OCI-LY7 (cell line): ENCODE measurements around the gene LCP1. TPM values are rescaled to one million over a fixed set of nuclear protein-coding genes. Genes with fewer than 3 reads are reported as not detected.
"Not testable (repeated sequence)": the region's sequence is repeated elsewhere in the genome, so short reads cannot be mapped to it uniquely, and the experiment has no call there.

Experiments used
- Bru-seq: library from RNA; stranded (reverse); fragments of 400-500 nt; gene quantifications from one replicate; lab custom pipeline; 2021; lab: Mats Ljungman, UMichigan
- BruChase-seq, 2 experiments: library from RNA; stranded (reverse); fragments of 400-500 nt; gene quantifications; one replicate each; lab custom pipeline; 2021; lab: Mats Ljungman, UMichigan
- BruUV-seq: library from RNA; stranded (reverse); fragments of 400-500 nt; replicated peaks from 2 replicates; lab custom pipeline; 2021; lab: Mats Ljungman, UMichigan
- CTCF ChIA-PET: fragments of 300-600 bp; sonication (Branson Sonifier 250); formaldehyde crosslinking; loops from one replicate; lab custom pipeline; 2022; ENCODE audit warnings: antibody characterized with exemption; ENCODE audit not compliant: unreplicated experiment; lab: Charles Lee
- POLR2A ChIA-PET: fragments of 300-600 bp; sonication (Branson Sonifier 250); formaldehyde crosslinking; loops from one replicate; lab custom pipeline; 2022; ENCODE audit warnings: antibody characterized with exemption; lab: Charles Lee
- DNase-seq: peaks from one replicate; pipeline ENCODE4 v3.0.0-alpha.2; 2015; ENCODE audit warnings: low spot score
- H2AFZ ChIP-seq: fragments of 200-600 bp; sonication (generic), shearing (Covaris generic); 2 replicates; pipeline ENCODE4 v1.6.1; 2014; ENCODE audit warnings: mild to moderate bottlenecking, antibody characterized with exemption, low read length, moderate library complexity
- H3K27ac ChIP-seq: fragments of 200-600 bp; sonication (generic); 2 replicates; pipeline ENCODE4 v1.5.1; 2014; ENCODE audit warnings: mixed run types, low read depth, mild to moderate bottlenecking, moderate library complexity, low read length, inconsistent platforms; ENCODE audit not compliant: poor library complexity, severe bottlenecking
- H3K36me3 ChIP-seq: fragments of 200-600 bp; sonication (generic); 2 replicates; pipeline ENCODE4 v1.6.1; 2014; ENCODE audit warnings: mild to moderate bottlenecking, antibody characterized with exemption, low read length, moderate library complexity, mixed read lengths; ENCODE audit not compliant: insufficient read depth
- H3K4me1 ChIP-seq: fragments of 200-600 bp; sonication (generic); 2 replicates; pipeline ENCODE4 v1.5.1; 2014; ENCODE audit warnings: mild to moderate bottlenecking, low read length; ENCODE audit not compliant: insufficient read depth, poor library complexity, severe bottlenecking
- H3K4me2 ChIP-seq: fragments of 200-600 bp; sonication (generic); 2 replicates; pipeline ENCODE4 v1.6.1; 2014; ENCODE audit warnings: mild to moderate bottlenecking, low read length
- H3K4me3 ChIP-seq: fragments of 200-600 bp; sonication (generic); 2 replicates; pipeline ENCODE4 v1.5.1; 2014; ENCODE audit warnings: mild to moderate bottlenecking, low read depth, low read length; ENCODE audit not compliant: poor library complexity, severe bottlenecking
- H3K79me2 ChIP-seq: fragments of 200-600 bp; sonication (generic); 2 replicates; pipeline ENCODE4 v1.6.1; 2016; ENCODE audit warnings: low read depth, mild to moderate bottlenecking, low read length, moderate library complexity, mixed read lengths; ENCODE audit not compliant: insufficient read depth
- H3K9me2 ChIP-seq: fragments of 200-600 bp; sonication (generic); 2 replicates; pipeline ENCODE4 v1.6.1; 2016; ENCODE audit warnings: mild to moderate bottlenecking, low read length, mixed read lengths; ENCODE audit not compliant: insufficient read depth
- H3K9me3 ChIP-seq: fragments of 200-600 bp; sonication (generic); 2 replicates; pipeline ENCODE4 v1.6.1; 2014; ENCODE audit warnings: mild to moderate bottlenecking, mixed run types, low read length, mixed read lengths
- H4K20me1 ChIP-seq: fragments of 200-600 bp; sonication (generic); 2 replicates; pipeline ENCODE4 v1.6.1; 2014; ENCODE audit warnings: mild to moderate bottlenecking, antibody characterized with exemption, low read length, moderate library complexity, mixed read lengths; ENCODE audit not compliant: insufficient read depth
- CTCF ChIP-seq: fragments of 200-600 bp; sonication (generic); conservative IDR thresholded peaks from 2 replicates; pipeline ENCODE4 v1.5.1; 2014; ENCODE audit warnings: mild to moderate bottlenecking, antibody characterized with exemption, low read length, moderate library complexity, mixed read lengths
- EZH2phosphoT487 ChIP-seq: fragments of 200-600 bp; sonication (generic); IDR thresholded peaks from 2 replicates; pipeline ENCODE4 v1.6.1; 2018; ENCODE audit warnings: low read depth, borderline replicate concordance, mild to moderate bottlenecking, mixed run types, antibody characterized with exemption, low read length, moderate library complexity, mixed read lengths
- intact Hi-C: fragments of 100-400 bp; cut with micrococcal nuclease; formaldehyde crosslinking; loops from one replicate; pipeline ENCODE4 v1.10.0; 2022; ENCODE audit not compliant: unreplicated experiment
- long read RNA-seq: library from polyadenylated mRNA; stranded (forward); transcript quantifications from one replicate; pipeline ENCODE4 v2.0.0, GENCODE V29; 2022
- total RNA-seq, 2 experiments: library from RNA; depleted of rRNA in 1 of 2; stranded (reverse); fragments of >200 nt in 1 of 2; shearing (Covaris generic) in 1 of 2; gene quantifications; 2 replicates each; pipeline ENCODE4 v1.2.3, GENCODE V29; 2014 to 2022

Gene LCP1
- total RNA-seq (2014; rRNA removed; shearing (Covaris generic)) (292 and 319 TPM in 2 replicates), total RNA-seq (2022) (546 and 565 TPM in 2 replicates), Bru-seq, nascent RNA (percentile 98 among the genes with signal in this experiment), BruChase-seq, experiment 1, labeled RNA remaining after a 6-hour chase (percentile 98 among the genes with signal in this experiment), BruChase-seq, experiment 2, labeled RNA remaining after a 2-hour chase (percentile 96 among the genes with signal in this experiment)
- long read RNA-seq, transcript LCP1-201 (16 exons, 3,787 nt) = major isoform, 2,371 of 2,627 reads
- long read RNA-seq, partial matches to known transcripts = 85 of 2,627 reads
- long read RNA-seq, other reads (novel, unspliced or antisense) = 171 of 2,627 reads

GRCh38 chr13:46181840-46182490, at the start of gene LCP1:
TSS of gene LCP1 (minus strand) at chr13:46182177. CDS start at chr13:46159662, 22,515 bp downstream.
- no TSS peak for BruUV-seq
- H3K9me3 ChIP-seq = no peaks in the 10 kb centered on the region
- H4K20me1 ChIP-seq = peaks cover 23% of the 10 kb centered on the region
- H3K27ac ChIP-seq = peak within 1 kb of the TSS; percentile 92
- peaks cover 55% of the 10 kb centered on the region for H3K4me1 ChIP-seq
- intact Hi-C loops = loop anchor here (1.0 to 5.0 kb wide), 5 partner anchors 15 to 840 kb away; partner anchors contain the start of genes LRCH1, TPT1 and ZC3H13
- ChIA-PET CTCF (no interaction called here), POLR2A (interaction anchor here (0.6 to 5.5 kb wide), 11 partner anchors 10 to 213 kb away, joined by 3 to 37 read pairs (median 3); no protein-coding TSS in a partner anchor)
- TF ChIP-seq EZH2phosphoT487 (no peak), CTCF (0 out of 2 replicates have a peak, but pooled peaks have one; percentile 27)
- peak within 1 kb of the TSS; percentile 92 for H3K4me3 ChIP-seq
- peak within 1 kb of the TSS; percentile 89 for H3K4me2 ChIP-seq
- peak within 1 kb of the TSS; percentile 93; the same call in 1 of the 2 replicates for H2AFZ ChIP-seq
- peaks cover 68% of the 10 kb centered on the region for H3K79me2 ChIP-seq
- peaks cover 37% of the 10 kb centered on the region for H3K36me3 ChIP-seq
- no peaks in the 10 kb centered on the region for H3K9me2 ChIP-seq
- peak; percentile 97 for DNase-seq

GRCh38 chr13:46229251-46229650, 47.3 kb upstream of the LCP1 start:
- BruUV-seq = no TSS peak
- CTCF ChIA-PET = no interaction called here
- no peak overlapping the region for H3K4me3 ChIP-seq
- H3K4me2 ChIP-seq = no peak overlapping the region
- DNase-seq = no peak
- peaks cover 6% of the 10 kb centered on the region; the same call in 1 of the 2 replicates for H3K9me3 ChIP-seq
- H3K4me1 ChIP-seq = no peaks in the 10 kb centered on the region
- H3K36me3 ChIP-seq = no peaks in the 10 kb centered on the region
- no peak for TF ChIP-seq CTCF
- TF ChIP-seq EZH2phosphoT487 = no peak
- no peaks in the 10 kb centered on the region for H4K20me1 ChIP-seq
- H3K9me2 ChIP-seq = no peaks in the 10 kb centered on the region
- no peak overlapping the region for H3K27ac ChIP-seq
- H3K79me2 ChIP-seq = no peaks in the 10 kb centered on the region
- no peak overlapping the region for H2AFZ ChIP-seq
- intact Hi-C loops = no loop called here
- POLR2A ChIA-PET = interaction anchor here (0.7 kb wide), 1 partner anchor 265 kb away, joined by 3 read pairs; no protein-coding TSS in a partner anchor

GRCh38 chr13:46220234-46220633, 38.3 kb upstream of the LCP1 start:
- H3K4me1 ChIP-seq, H3K4me2 ChIP-seq, CTCF ChIA-PET, H3K9me3 ChIP-seq, POLR2A ChIA-PET, H4K20me1 ChIP-seq, H3K27ac ChIP-seq, H3K4me3 ChIP-seq, H3K9me2 ChIP-seq, BruUV-seq, H3K79me2 ChIP-seq, intact Hi-C loops, H2AFZ ChIP-seq, H3K36me3 ChIP-seq: not testable (repeated sequence)
- peak; percentile 3 for DNase-seq

GRCh38 chr13:46214741-46215140, 32.8 kb upstream of the LCP1 start:
- H2AFZ ChIP-seq, H3K4me1 ChIP-seq, H3K27ac ChIP-seq, H3K4me3 ChIP-seq, CTCF ChIA-PET, H3K36me3 ChIP-seq, H3K9me2 ChIP-seq, H3K79me2 ChIP-seq, H3K4me2 ChIP-seq, H4K20me1 ChIP-seq, H3K9me3 ChIP-seq, DNase-seq, BruUV-seq, intact Hi-C loops: not testable (repeated sequence)
- POLR2A ChIA-PET = interaction anchor here (0.7 kb wide), 1 partner anchor 12 kb away, joined by 3 read pairs; no protein-coding TSS in a partner anchor
